Fibroblast of peridontal ligament (primary cell): ENCODE measurements around the gene PRKCZ.
"Not testable (repeated sequence)": the region's sequence is repeated elsewhere in the genome, so short reads cannot be mapped to it uniquely, and the experiment has no call there.

ENCODE experiments used
- DNase-seq: peaks from one replicate; pipeline ENCODE4 v3.0.0-alpha.2; 2010; ENCODE audit errors: extremely low read depth

PRKCZ gene

DNA sequence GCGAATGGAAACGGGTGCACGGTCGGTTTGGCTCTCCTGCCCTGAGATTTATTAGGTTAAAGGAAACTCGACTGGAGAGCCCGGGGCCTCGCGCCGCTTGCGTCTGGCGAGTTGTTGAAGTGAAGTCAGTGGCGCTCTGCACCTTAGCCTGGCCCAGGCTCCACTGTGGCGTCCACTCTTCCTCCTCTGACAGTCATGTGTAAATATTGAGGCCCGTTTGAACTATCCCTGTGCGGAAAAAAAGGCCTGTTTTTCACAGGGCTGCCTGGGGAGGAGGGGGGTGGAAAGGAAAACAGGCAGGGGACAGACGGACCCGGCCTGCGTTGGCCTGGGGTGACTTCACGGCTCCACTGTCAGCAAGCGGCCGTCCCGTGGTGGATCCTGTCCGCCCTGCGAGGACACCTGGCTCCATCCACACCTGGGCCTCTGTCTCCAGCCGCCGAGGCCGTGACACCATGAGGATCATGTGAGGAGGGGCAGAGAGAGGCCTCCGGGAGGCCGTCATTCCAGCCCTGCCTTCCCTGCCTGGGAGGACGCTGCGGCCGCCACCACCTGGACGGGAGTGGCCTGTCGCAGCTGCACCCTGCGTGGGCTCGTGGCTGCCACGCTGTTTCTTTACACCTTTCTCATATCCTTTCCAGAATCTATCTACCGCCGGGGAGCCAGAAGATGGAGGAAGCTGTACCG is 84.6 kb downstream of the PRKCZ start:
- no peak for DNase-seq

DNA sequence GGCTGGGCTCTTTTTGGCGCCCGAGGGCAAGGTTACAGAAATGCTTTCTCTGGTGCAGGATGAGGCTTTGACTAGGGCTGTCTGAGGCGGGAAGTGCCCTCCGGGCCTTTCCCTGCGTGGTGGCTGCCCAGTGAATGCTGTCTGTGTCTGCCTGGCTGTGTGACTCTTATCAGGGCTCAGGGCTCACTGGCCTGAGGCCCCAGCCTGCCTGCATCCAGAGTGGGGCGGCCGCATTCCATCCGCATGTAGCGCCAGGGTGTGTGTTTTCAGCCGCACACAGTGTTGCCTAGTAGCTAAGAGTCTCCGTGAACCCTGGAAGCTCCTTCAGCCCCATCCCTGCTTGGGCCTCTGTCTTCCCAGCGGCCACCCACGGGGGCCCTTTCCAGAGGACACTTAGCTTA is 85.2 kb downstream of the PRKCZ start:
- peak; percentile 42 for DNase-seq

DNA sequence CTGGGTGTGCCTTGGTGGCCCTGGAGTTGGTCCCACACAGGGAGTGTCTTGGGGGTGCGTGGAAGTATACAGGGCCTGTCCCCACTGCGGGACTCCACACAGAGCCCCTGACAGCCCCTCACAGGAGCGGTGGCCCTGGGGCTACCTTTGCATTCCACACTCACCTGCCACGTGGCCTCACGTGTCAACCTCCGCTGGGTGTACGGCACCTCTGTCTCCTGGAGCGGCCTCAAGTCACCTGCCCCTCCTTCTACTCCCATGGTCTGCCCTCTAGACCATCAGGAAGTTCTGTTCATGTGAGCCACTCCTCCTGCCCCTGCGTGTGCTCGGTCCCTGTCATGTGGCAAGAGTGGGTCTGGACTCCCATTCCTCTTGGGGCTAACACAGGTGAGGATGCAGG is 85.7 kb downstream of the PRKCZ start:
- DNase-seq: no peak

GRCh38 chr1:2136386-2137235 is 86.4 kb downstream of the PRKCZ start:
- DNase-seq: no peak

GRCh38 chr1:2137257-2138121 is 87.3 kb downstream of the PRKCZ start:
- DNase-seq: no peak

DNA sequence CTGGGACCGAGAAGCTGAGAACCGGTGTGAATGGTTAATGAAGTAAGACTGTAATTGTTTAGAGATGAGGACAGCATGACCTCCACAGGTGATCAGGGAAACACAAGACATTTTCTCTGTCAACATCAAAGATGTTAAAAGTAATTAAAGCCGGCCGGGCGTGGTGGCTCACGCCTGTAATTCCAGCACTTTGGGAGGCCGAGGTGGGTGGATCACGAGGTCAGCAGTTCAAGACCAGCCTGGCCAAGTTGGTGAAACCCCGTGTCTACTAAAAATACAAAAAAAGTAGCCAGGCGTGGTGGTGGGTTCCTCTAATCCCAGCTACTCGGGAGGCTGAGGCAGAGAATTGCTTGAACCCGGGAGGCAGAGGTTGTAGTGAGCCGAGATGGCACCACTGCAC is 88.9 kb downstream of the PRKCZ start:
- not testable (repeated sequence) for DNase-seq

GRCh38 chr1:2141025-2141424 is 90.8 kb downstream of the PRKCZ start:
- no peak for DNase-seq

DNA sequence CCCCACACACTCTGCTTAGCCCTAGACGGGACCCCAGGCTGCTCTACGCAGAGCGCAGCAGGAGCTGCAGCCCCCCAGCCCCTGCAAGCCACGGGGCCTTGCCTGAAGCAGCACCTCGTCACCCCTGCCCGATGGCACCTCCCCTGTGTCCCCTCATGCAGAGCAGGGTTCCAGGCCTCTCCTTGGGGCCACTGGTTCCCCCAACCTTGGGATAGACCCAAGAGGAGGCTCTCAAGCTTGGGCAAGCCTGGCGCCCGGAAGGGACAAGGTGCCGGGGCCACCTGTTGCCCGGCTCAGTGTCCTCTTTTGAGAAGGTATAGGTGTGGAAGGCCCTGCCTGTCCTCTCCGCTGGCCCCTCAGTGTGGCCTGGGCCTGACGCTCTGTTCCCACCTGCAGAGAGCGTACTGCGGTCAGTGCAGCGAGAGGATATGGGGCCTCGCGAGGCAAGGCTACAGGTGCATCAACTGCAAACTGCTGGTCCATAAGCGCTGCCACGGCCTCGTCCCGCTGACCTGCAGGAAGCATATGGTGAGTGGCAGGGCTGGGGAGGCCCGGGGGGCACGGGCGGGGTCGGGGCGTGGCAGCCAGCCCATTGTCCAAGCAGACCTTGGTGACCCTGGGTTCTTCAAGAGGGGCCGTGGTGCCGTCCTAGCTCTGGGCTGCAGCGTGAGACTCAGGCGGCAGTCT is 93.7 kb downstream of the PRKCZ start:
- DNase-seq: no peak

GRCh38 chr1:2144501-2145090 is 94.4 kb downstream of the PRKCZ start:
- no peak for DNase-seq

DNA sequence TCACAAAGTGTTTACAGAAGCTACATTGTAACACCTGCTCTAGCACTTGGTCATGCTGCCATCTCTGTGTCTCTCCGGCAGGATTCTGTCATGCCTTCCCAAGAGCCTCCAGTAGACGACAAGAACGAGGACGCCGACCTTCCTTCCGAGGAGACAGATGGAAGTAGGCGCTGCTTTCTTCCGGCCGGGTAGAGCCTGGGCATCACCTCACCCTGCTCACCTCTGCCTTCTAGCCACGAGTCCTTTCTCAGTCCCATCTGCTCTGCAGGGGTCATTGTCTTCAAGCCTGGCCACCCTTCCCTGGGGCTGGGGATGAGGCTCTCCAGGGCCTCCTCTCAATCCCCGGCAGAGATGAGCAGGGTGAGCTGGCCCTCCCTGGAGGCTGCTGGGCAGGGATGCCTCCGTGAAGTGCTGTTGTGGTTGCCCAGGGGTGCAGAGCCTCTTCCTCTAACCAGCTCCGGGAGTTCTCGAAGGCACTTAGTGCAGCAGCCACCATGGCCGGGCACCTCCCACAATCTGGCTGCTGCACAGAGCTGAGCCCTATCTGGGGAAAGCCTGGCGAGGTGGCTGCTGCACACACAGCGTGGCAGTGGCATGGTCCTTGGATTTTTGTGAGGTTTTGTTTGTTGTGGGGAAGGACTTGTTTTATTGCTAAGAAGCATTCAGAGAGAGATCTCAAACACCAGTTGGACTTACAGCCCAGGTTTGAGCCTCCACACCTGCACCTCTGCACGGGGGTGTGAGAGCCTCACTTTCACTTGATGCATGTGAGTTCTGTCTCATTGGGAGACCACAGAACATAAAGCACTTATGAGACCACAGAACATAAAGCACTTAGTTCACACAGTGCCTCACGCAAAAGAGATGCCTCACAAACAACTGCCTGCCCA is 96.0 kb downstream of the PRKCZ start:
- no peak for DNase-seq

- DNase-seq: no peak
Measured at GRCh38 chr1:2146836-2147517, 96.8 kb downstream of the PRKCZ start.

DNA sequence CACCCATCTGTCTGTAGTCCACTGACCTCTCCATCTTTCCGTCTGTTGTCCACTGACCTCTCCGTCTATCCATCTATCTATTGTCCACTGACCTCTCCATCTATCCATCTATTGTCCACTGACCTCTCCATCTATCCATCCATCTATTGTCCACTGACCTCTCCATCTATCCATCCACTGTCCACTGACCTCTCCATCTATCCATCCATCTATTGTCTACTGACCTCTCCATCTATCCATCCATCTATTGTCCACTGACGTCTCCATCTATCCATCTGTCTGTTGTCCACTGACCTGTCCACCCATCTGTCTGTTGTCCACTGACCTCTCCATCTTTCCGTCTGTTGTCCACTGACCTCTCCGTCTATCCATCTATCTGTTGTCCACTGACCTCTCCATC is 97.7 kb downstream of the PRKCZ start:
- DNase-seq: not testable (repeated sequence)

- no peak for DNase-seq
Measured at GRCh38 chr1:2148691-2149090, 98.5 kb downstream of the PRKCZ start.

- no peak for DNase-seq
Measured at GRCh38 chr1:2150801-2151200, 100.6 kb downstream of the PRKCZ start.

DNA sequence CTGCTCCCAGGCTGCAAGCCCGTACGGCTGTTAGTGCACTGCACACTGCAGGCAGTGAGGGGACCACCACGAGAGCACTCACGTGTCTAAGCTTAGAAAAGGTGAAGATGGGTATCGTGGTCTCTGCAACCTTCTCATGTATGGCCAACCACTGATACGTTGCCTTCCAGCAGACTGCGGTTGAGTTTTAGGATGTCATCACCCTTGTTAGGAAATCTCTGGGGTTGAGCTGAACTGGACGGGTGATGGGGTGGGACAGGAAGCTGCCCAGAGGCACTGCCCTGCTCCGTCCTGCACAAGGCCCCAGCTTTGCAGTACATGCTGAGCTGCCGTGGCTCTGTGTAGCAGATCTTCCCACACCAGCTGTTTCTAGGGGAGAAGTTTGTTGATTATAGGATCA is 101.0 kb downstream of the PRKCZ start:
- no peak for DNase-seq

DNA sequence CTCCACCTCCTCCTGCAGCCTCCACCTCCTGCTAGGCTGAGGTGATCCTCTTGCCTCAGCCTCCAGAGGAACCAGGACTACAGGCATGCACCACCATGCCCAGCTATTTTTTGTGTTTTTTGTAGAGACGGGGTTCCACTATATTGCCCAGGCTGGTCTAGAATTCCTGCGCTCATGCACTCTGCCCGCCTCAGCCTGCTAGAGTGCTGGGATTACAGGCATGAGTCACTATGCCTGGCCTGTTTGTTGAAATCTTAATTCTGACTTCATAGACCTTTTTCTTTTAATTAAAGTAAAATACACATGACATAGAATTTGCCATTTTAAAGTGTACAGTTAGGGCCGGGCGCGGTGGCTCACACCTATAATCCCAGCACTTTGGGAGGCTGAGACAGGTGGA is 101.7 kb downstream of the PRKCZ start:
- no peak for DNase-seq

GRCh38 chr1:2152954-2153353 is 102.7 kb downstream of the PRKCZ start:
- no peak for DNase-seq

GRCh38 chr1:2154022-2154421 is 103.8 kb downstream of the PRKCZ start:
- no peak for DNase-seq

- no peak for DNase-seq
Measured at GRCh38 chr1:2155147-2155598, 105.0 kb downstream of the PRKCZ start.

- no peak for DNase-seq
Measured at GRCh38 chr1:2155788-2156187, 105.6 kb downstream of the PRKCZ start.
